Prostate gland (tissue), 2 donors: ENCODE measurements around the gene GAN. TPM values are rescaled to one million over a fixed set of nuclear protein-coding genes. Genes with fewer than 3 reads are reported as not detected.

Experiments used
- DNase-seq: peaks from one replicate; pipeline ENCODE4 v3.0.0-alpha.2; 2019; ENCODE audit warnings: low spot score
- H3K27ac ChIP-seq, 2 donors: fragments of 200-600 bp; sonication (generic); 2 replicates each; pipeline ENCODE4 v1.5.1; 2017 to 2019
- H3K27me3 ChIP-seq: fragments of 200-600 bp; sonication (generic); replicated peaks from 2 replicates; pipeline ENCODE4 v1.5.1; 2019; ENCODE audit not compliant: insufficient read depth
- H3K36me3 ChIP-seq, 2 donors: fragments of 200-600 bp; sonication (generic); 1 replicate in 1 of 2; 2 replicates in 1 of 2; pipeline versions ENCODE4 v1.5.1 to v1.8.1; 2017 to 2019
- H3K4me1 ChIP-seq: fragments of 200-600 bp; sonication (generic); replicated peaks from 2 replicates; pipeline ENCODE4 v1.5.1; 2019
- H3K4me3 ChIP-seq, 2 donors: fragments of 200-600 bp; sonication (generic); 2 replicates each; pipeline ENCODE4 v1.5.1; 2017 to 2019
- H3K9me3 ChIP-seq: fragments of 200-600 bp; sonication (generic); 2 replicates; pipeline ENCODE4 v1.5.1; 2017
- CTCF ChIP-seq, 4 experiments: fragments of 200-600 bp in 2 of 4; fragments of 450-650 bp in 2 of 4; sonication (generic) in 2 of 4; IDR thresholded peaks; 1 replicate in 3 of 4; 2 replicates in 1 of 4; pipeline ENCODE4 v1.5.1; 2016 to 2019; ENCODE audit warnings: antibody characterized with exemption in 4 of 4, mild to moderate bottlenecking in 2 of 4, moderate library complexity in 2 of 4
- POLR2A ChIP-seq: fragments of 450-650 bp; IDR thresholded peaks from one replicate; pipeline ENCODE4 v1.6.1; 2016; ENCODE audit warnings: antibody characterized with exemption, mild to moderate bottlenecking
- POLR2AphosphoS5 ChIP-seq: sonication (generic); formaldehyde crosslinking; IDR thresholded peaks from one replicate; pipeline ENCODE4 v1.6.1; 2017; ENCODE audit warnings: antibody characterized with exemption
- WGBS: methylation state at CpG from one replicate; pipeline ENCODE4 v1.1.5; 2018; 5-methylcytosine and 5-hydroxymethylcytosine counted together
- intact Hi-C: fragments of 100-400 bp; cut with DNase I; formaldehyde crosslinking; loops from one replicate; pipeline ENCODE4 v1.14.2; 2022
- total RNA-seq, 2 donors: library from RNA; depleted of rRNA; stranded (reverse); fragments of >200 nt; gene quantifications; one replicate each; pipeline ENCODE4 v1.1.0, GENCODE V29; 2016

The GAN gene
- total RNA-seq, 2 donors from 2014 or later, result 8.2 to 10.1 TPM

- intact Hi-C loops, result no loop called here
- no peak for DNase-seq
- 89% methylated on average over 14 of the region's 14 CpGs for WGBS
These were observed 83.2 kb downstream of the GAN start for GRCh38 chr16:81397879-81398520.

GRCh38 chr16:81399909-81400308 is 85.1 kb downstream of the GAN start:
- Histone ChIP-seq H3K4me1 (no peaks in the 10 kb centered on the region), H3K27ac (no peak overlapping the region), H3K9me3 (peaks cover 6% of the 10 kb centered on the region), H3K36me3 (no peaks in the 10 kb centered on the region), H3K4me3 (no peak overlapping the region), H3K27me3 (no peaks in the 10 kb centered on the region)
- WGBS, result 94% methylated on average over 1 of the region's 1 CpG
- DNase-seq, result no peak
- TF ChIP-seq POLR2AphosphoS5, result no peak
- no peak for TF ChIP-seq CTCF (IDR thresholded peaks at IDR 0.05)
- no peak for TF ChIP-seq POLR2A
- intact Hi-C loops, result loop anchor here (5.0 kb wide), 1 partner anchor 337 kb away; no protein-coding TSS in a partner anchor

More at GRCh38 chr16:81397879-81398520, 83.2 kb downstream of the GAN start:
- Histone ChIP-seq H3K27ac (no peak overlapping the region), H3K4me3 (no peak overlapping the region), H3K4me1 (no peaks in the 10 kb centered on the region), H3K27me3 (no peaks in the 10 kb centered on the region), H3K9me3 (peaks cover 6% of the 10 kb centered on the region), H3K36me3 (no peaks in the 10 kb centered on the region)
- TF ChIP-seq POLR2AphosphoS5, result no peak
- no peak for TF ChIP-seq CTCF (IDR thresholded peaks at IDR 0.05)
- no peak for TF ChIP-seq POLR2A

GRCh38 chr16:81401035-81401950 is 86.5 kb downstream of the GAN start:
- intact Hi-C loops, result loop anchor here (5.0 kb wide), 1 partner anchor 336 kb away; no protein-coding TSS in a partner anchor
- 51% methylated on average over 19 of the region's 19 CpGs for WGBS
- Histone ChIP-seq H3K4me3 (no peak overlapping the region), H3K36me3 (no peaks in the 10 kb centered on the region), H3K4me1 (no peaks in the 10 kb centered on the region), H3K9me3 (peaks cover 6% of the 10 kb centered on the region), H3K27ac (no peak overlapping the region), H3K27me3 (no peaks in the 10 kb centered on the region)
- no peak for TF ChIP-seq POLR2A
- TF ChIP-seq CTCF (IDR thresholded peaks at IDR 0.05), result no peak
- TF ChIP-seq POLR2AphosphoS5, result peak; percentile 7
- DNase-seq, result peak; percentile 13

- Histone ChIP-seq H3K36me3 (no peaks in the 10 kb centered on the region), H3K4me3 (no peak overlapping the region), H3K4me1 (no peaks in the 10 kb centered on the region), H3K27ac (no peak overlapping the region), H3K9me3 (peaks cover 6% of the 10 kb centered on the region), H3K27me3 (no peaks in the 10 kb centered on the region)
- intact Hi-C loops, result loop anchor here (2.0 to 5.0 kb wide), 2 partner anchors 320 to 334 kb away; no protein-coding TSS in a partner anchor
- no peak for TF ChIP-seq POLR2AphosphoS5
- no peak for TF ChIP-seq CTCF (IDR thresholded peaks at IDR 0.05)
- TF ChIP-seq POLR2A, result no peak
- DNase-seq, result no peak
- WGBS, result 29% methylated on average over 5 of the region's 5 CpGs
These were observed 88.4 kb downstream of the GAN start for GRCh38 chr16:81403208-81403600.
